Stimulated activated CD4-positive, alpha-beta T cell treated with anti-CD3 and anti-CD28 coated beads, TNF-alpha, amount 100 ng/mL, for 24 hours (primary cell): Measurements from ENCODE around the gene ESAM.

Source experiments
- DNase-seq, 3 experiments: peaks; one replicate each; pipeline ENCODE4 v3.0.0-alpha.2; 2020; ENCODE audit warnings: low read depth in 3 of 3

The ESAM gene

DNA sequence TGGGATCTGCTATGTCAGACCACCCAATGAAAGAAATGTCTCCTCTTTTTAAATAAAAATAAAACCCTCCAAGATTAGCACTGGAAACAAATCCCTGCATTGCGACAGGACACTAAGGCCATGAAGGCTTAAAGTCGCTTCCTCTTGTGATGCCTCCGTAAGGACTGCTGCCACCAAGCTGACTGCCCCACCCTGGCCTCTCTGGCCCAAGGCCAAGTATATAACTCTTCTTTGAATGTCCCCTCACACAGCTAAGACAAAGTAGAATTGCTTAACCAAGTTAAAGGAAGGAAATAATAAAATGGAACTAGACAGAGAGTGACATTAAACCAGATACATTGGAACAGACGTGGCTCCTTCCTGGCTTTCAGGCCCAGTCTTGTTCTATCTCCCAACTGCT, 29.9 kb downstream of the ESAM start:
- no peak for DNase-seq

DNA sequence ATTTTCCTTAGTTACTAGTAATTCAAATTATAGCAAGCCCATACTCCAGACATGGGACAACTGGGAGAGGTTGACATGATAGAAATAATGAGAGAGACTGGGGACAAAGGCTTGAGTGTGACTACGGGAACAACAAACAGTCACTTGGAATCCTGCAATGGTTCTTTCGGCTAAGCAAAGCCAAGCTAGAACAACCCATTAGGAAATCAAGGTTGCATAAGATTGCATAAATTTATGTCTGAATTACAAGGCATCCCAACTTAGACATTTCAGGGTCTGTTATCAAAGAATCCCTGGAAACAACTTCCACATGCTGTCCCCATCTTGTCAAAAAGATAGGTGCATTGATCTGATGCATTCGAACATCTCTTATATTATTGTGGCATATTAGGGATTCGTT, 32.5 kb downstream of the ESAM start:
- no peak for DNase-seq

DNA sequence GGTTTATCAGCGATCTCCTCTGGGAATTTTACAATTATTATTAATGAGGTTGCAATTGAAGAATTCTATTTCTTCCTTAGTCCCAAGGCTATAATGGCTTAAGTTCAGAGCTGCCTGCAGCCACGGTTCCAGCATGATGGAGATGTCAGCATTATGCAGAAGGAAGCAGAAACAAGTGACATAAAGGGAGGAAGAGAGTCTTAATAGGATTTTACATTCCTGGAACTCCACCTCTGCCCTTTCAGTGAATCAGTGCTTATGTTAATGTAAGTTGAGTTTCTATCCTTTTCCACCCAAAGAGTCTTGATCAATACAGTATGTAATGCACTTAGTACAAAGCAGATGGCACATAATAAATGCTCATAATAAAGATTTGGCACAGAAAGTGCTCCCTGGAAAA, 34.0 kb downstream of the ESAM start:
- no peak for DNase-seq

DNA sequence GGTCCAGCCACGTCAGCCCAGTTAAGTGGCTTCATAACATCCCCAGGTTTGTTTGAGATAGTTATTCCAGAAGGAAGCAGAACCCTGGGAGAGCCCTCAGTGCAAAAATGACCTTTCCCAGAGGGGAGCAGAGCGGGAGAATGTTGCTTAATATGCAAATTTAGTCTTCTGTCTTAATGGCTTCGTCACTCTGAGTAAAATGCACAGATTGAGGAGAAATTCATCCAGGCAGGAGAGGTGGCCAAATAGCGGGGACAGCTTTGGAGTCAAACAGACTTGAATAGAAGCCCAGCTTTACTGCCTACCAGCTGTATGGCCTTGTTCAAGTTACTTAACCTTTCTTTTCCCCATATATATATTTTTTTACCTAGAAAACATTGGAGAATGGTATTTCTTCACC, 34.6 kb downstream of the ESAM start:
- DNase-seq = no peak

DNA sequence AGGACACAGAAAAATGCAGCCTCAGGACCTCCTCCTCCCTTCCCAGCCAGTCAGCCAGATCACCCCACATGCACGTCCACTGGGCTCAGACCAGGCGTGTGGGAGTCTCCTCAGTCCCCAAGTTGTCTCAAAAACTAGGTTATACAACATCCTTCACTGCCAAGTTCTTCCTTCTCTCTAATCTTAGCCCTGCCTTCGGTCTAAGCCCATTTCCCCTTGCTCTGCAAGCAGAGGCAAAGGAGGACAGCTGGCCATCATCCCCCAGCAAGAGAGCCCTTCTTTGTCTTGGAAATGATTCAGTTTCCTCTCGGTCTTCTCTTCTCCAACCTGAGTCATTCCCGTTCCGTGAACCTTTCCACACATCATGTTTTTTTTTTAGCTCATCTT, 36.4 kb downstream of the ESAM start:
- DNase-seq = no peak

DNA sequence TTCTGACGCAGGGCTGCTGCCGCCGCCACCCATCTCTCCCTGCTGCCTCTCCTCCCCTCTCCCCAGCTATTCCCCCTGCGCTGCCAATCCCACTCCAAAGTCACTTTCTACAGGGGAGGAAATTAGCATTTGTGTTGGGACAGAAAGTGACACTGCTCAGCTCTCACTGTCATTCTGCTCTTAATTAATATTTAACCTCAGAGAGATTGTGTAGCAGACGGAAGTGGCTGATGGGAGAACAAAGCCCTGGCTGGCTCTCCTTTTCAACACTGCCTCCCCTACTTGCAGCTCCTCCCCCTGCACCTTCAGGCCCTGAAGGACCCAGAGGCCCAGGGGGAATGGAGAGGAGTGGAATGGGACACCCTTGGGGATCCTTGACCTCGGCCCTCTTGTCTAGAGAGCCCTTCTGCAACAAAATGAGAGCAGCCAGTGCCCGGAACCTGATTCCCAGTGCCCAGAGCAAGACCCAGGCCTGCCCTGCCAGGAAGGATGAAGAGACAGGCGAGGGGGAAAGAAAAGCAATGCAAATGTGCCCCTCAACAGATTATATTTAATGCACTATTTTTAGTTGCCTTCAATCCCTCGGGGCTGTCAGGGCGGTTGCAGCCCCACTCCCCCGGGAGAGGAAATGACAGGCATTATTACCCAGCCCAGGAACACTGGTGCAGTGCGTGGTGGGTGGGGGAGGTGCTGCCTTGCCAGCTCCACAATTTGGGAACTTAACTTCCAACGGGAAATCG, 36.9 kb downstream of the ESAM start:
- DNase-seq = no peak

GRCh38 chr11:124722176-124722575, 39.9 kb downstream of the ESAM start:
- DNase-seq = no peak

DNA sequence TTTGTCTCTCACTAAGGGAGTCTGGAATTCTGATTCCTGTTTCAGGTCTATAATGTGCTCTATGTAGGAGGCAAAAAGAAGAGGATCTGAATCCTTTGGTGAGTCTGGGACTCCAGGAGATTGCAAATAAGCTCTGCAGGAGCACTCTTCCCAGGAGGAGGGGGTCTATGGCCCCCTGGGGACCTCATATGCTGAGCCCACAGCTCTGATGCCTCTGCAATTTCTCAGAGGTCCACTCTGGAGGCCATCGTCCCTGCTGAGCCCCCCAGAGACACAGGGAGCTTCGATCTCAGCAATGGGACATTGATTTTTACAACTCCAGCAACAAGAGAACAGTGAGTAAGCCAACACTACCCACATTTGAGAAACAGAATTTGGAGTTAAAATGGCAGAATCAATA, 42.6 kb downstream of the ESAM start:
- DNase-seq = no peak

DNA sequence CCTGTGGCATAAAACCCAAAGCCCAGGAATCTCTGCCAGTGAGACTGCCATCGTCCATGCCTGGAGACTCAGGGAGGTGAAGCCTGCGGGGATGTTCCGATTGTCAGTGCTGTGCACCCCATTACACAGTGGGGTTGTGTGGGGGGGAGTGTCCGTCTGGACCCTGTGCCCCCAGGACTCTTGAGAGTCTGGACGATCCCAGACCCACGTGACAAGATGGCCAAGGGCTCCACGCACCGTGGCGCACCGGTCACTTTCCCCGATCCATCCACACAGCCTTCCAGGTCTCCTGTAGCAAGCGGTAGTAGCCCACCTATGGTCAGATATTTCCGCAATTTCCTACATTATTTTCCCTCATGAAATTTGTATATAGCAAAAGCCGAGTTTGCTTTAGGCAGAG, 43.3 kb downstream of the ESAM start:
- no peak for DNase-seq

GRCh38 chr11:124717786-124718651, 44.1 kb downstream of the ESAM start:
- no peak for DNase-seq

DNA sequence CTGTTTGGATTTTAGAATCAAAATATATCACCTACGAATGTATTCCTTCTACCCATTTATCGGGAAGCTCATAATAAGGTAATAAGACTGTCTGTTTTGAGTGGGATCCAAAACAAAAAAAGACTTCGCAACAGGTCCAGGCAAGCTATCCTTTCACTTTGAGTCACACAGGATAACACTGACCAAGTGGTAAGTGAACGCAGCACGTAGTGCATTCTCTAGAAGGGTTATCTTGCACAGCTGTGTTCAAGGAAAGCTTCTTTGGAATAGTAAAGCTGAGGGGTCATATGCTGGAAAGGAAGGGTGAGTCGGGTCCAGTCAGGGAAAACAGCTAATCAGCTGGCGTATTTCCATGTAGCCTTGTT, 44.7 kb downstream of the ESAM start:
- no peak for DNase-seq

DNA sequence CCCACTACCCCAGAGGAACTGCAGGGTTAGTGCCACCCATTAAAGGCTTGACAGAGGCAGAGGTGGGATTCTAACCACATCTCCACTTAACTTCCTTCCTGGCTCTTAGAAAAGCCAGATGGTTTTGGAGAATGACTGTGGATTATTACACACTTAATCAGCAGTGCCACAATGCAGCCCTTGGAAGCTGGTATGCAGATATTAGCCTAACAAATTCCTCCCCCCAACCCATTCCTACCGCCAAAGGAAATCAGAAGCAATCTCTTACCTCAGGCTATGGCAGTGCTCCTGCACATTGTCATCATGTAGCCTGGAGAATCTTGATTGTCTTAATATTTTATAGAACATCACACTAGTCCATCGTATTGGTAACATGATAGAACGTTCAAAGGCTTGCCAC, 45.5 kb downstream of the ESAM start:
- no peak for DNase-seq

DNA sequence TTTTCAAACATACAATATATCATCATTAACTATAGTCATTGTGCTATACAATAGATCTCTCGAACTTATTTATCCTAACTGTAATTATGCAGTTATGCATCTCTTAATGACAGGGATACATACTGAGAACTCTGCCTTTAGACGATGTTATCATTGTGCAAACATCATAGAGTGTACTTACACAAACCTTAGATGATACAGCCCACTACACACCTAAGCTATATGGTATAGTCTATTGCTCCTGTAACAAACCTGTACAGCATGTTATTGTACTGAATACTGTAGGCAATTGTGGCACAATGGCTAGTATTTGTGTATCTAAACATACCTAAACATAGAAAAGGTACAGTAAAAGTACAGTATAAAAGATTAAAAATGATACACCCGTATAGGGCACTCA, 49.7 kb downstream of the ESAM start:
- DNase-seq = no peak

GRCh38 chr11:124707829-124708228, 54.3 kb downstream of the ESAM start:
- DNase-seq = no peak
